NCI-H2196 (cell line): ENCODE measurements around the gene NIBAN1.
"Not testable (repeated sequence)": the region's sequence is repeated elsewhere in the genome, so short reads cannot be mapped to it uniquely, and the experiment has no call there.

Experiments used
- DNase-seq: peaks from one replicate; lab custom pipeline; 2025; ENCODE audit not compliant: unreplicated experiment; lab: John Stamatoyannopoulos, UW

NIBAN1 gene, protein sequence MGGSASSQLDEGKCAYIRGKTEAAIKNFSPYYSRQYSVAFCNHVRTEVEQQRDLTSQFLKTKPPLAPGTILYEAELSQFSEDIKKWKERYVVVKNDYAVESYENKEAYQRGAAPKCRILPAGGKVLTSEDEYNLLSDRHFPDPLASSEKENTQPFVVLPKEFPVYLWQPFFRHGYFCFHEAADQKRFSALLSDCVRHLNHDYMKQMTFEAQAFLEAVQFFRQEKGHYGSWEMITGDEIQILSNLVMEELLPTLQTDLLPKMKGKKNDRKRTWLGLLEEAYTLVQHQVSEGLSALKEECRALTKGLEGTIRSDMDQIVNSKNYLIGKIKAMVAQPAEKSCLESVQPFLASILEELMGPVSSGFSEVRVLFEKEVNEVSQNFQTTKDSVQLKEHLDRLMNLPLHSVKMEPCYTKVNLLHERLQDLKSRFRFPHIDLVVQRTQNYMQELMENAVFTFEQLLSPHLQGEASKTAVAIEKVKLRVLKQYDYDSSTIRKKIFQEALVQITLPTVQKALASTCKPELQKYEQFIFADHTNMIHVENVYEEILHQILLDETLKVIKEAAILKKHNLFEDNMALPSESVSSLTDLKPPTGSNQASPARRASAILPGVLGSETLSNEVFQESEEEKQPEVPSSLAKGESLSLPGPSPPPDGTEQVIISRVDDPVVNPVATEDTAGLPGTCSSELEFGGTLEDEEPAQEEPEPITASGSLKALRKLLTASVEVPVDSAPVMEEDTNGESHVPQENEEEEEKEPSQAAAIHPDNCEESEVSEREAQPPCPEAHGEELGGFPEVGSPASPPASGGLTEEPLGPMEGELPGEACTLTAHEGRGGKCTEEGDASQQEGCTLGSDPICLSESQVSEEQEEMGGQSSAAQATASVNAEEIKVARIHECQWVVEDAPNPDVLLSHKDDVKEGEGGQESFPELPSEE

DNA sequence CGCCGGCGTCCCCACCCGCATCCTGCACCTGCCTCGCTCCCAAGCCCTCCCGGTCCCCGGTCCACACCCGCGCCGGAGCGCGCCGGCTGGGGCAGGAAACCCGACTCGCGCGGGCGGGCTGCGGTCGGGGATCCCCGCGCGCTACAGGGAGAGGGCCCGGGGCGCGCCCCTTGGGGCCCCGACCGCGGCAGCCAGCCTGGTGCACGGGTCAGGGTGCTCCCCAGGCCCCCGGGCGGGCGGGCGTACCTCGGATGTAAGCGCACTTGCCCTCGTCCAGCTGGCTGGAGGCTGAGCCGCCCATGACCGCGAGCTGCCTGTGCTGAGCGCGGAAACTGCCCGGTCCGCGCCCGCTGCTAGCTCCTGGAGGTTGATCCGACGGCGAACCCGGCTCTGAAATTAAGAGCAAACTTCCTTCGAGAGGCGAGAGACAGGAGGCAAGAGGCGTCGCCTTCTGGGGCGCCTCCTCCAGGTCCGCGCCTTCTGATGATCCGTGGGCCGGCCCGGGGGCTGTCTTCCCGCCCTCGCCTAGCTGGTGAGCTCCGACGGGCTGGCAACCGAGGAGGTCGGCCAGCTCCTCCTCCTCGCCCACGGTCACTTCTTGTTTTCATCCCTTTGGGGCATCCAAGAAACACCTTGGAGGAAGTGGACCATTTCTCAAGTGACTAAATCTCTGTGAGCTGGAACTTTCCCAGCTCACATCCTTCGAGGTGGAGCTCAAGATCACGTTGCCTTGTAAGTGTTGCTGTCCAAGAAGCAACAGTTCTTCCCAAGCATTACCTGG lies at the start of gene NIBAN1:
TSS of gene NIBAN1 (minus strand) at position 453 of the 781 bp plus-strand sequence. CDS start at position 301, 152 bp downstream.
- peak; percentile 64 for DNase-seq

DNA sequence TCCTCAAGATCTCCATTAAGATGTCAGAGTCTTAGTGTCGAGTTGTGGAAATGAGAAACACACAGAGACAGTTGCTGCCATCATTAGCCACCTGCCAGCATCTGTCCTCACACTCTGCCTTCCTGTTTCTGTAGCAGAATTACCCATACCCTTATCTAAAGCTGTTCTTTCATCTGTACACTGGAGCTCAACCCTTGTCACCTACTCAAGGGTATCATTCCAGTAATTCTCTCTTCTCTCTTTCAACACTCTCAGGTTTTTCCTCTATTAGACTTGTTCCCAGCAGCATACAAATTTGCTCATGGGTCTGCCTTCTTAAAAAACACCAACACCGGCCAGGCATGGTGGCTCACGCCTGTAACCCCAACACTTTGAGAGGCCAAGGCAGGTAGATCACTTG lies 43.7 kb upstream of the NIBAN1 start:
- DNase-seq = no peak

- no peak for DNase-seq
Observed at GRCh38 chr1:185017338-185017737, 43.0 kb upstream of the NIBAN1 start.

- no peak for DNase-seq
Observed at GRCh38 chr1:185016880-185017279, 42.6 kb upstream of the NIBAN1 start.

- DNase-seq = no peak
Observed at GRCh38 chr1:185015631-185016030, 41.3 kb upstream of the NIBAN1 start.

- DNase-seq = no peak
Observed at GRCh38 chr1:185014941-185015340, 40.6 kb upstream of the NIBAN1 start.

- DNase-seq = no peak
Observed at GRCh38 chr1:185010361-185010760, 36.1 kb upstream of the NIBAN1 start.

GRCh38 chr1:185008838-185009237 lies 34.5 kb upstream of the NIBAN1 start:
- DNase-seq = no peak

DNA sequence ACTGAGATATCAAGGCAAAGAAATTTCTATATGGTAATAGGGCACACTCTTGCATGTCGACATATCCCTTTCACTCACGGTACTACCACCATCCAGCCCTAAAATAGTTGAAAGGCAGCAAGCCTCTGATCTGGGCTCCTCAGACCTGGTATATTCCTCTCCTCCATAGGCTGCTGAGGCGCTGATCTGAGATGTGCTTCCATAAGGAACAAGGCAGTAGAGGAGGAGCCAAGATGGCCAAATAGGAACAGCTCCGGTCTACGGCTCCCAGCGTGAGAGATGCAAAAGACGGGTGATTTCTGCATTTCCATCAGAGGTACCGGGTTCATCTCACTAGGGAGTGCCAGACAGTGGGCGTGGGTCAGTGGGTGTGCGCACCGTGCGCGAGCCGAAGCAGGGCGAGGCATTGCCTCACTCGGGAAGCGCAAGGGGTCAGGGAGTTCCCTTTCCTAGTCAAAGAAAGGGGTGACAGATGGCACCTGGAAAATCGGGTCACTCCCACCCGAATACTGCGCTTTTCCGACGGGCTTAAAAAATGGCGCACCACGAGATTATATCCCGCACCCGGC lies 27.1 kb upstream of the NIBAN1 start:
- not testable (repeated sequence) for DNase-seq

DNA sequence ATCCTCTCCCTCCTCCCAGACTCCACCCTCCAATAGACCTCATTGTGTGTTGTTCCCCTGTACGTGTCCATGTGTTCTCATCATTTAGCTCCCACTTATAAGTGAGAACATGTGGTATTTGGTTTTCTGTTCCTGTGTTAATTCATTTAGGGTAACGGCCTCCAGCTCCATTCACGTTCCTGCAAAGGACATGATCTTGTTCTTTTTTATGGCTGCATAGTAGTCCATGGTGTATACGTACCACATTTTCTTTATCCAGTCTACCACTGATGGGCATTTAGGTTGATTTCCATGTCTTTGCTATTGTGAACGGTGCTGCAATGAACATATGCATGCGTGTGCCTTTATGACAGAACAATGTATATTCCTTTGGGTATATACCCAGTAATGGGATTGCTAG lies 25.7 kb upstream of the NIBAN1 start:
- not testable (repeated sequence) for DNase-seq

DNA sequence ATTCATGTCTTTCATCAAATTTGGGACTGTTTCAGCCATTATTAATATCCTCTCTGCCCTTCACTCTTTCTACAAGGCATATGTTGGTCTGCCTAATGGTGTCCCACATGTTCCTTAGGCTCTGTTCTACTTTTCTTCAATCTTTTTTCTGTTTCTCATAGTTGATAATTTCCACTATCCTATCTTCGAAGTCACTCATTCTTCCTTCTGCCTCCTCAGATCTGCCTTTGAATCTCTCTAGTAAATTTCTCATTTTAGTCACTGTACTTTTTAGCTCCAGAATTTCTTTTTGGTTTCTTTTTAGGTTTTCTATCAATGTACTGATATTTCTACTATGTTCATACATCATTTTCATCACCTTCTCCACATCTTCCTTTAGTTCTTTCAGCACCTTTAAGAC lies 20.0 kb upstream of the NIBAN1 start:
- DNase-seq = no peak

DNA sequence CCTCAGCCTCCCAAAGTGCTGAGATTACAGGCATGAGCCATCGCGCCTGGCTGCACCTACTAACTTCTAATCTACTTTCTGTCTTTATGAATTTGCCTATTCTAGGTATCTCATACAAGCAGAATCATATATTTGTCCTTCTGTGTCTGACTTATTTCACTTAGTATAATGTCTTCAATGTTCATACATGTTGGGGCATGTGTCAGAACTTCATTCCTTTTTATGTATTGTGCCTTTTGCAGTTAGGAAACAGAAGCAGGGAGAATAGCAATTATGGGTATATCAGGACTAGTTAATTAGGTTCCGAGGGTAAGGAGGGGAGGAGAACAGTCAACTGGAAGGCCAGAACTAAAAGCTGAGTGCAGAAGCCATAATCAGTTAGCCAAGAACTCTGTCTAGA lies 18.0 kb upstream of the NIBAN1 start:
- no peak for DNase-seq

GRCh38 chr1:184990204-184990603 lies 15.9 kb upstream of the NIBAN1 start:
- DNase-seq = no peak

DNA sequence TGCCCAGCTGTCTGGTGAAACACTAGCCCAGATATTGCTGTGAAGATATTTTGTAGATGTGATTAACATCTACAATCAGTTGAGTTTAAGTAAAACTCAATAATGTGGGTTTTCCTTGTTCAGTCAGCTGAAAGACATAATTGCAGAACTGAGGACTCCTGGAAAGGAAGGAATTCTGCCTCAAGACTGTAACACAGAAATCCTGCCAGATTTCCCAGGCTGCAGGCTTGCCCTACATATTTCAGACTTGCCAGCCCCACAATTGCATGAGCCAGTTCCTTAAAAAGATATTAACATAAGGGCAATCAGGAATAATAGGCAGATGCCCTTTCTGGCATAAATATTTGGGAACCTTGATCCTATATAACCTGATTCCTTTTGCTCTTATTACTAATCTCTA lies 14.2 kb upstream of the NIBAN1 start:
- DNase-seq = no peak

- no peak for DNase-seq
Observed at GRCh38 chr1:184987696-184988095, 13.4 kb upstream of the NIBAN1 start.

DNA sequence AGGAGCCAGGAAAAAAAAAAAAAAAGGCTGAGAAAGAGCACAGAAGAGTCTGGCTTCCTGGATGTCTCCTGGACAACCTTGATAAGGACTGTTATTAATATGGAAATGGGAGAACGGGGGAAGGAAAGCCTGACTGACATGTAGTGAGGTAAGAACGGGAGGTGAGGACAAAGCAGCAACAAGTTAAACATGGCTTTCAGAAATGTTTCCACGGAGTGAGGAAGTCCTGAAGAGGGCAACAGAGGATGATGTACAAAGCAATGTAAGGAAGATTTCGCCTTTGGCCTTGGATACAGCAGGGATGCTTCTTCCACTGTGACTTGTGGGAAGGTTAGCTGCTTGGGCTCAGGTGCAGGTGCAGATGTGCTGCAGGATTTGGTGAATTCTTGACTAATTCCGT lies 11.9 kb upstream of the NIBAN1 start:
- no peak for DNase-seq

DNA sequence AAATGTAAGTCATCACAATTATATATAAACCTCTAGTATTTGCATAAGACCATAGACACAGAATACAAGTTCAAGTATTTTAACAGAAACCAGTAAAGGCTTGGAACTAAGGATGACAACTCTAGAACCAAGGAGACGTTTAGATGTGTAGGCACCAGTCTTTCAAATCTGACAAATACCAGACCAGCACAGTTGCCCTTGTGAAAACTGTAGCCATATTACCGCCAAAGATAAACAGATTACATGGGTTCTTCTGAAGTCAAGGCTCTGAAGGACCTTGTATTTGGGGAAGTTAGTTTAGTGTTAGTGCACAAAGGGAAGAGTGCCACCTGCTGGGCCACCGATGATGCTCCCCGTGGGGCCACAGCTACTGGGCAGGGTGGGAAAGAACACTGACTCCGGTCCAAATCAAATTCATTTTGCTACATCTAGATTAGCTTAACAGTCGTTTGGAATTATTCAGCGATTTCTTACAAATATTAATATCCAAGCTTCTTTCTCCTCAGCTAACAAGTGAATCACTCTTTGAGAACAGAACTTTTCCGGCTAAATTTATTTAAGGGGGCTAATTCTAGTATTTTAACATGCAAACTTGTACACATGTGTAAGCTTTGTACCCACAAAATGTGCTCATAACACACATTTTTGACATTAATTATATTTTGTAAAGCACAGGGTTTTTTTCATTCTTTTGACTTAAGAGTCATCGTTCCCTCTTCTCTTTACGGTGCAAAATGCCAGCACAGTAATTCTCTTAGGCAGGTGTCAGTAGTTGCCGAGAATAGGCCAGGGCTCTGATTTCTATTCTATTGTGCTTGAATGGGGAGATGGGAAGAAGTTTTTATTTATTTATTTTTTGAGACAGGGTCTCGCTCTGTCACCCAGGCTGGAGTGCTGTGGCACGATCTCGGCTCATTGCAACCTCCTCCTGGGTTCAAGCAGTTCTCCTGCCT lies 8.0 kb upstream of the NIBAN1 start:
- DNase-seq = peak; percentile 68

DNA sequence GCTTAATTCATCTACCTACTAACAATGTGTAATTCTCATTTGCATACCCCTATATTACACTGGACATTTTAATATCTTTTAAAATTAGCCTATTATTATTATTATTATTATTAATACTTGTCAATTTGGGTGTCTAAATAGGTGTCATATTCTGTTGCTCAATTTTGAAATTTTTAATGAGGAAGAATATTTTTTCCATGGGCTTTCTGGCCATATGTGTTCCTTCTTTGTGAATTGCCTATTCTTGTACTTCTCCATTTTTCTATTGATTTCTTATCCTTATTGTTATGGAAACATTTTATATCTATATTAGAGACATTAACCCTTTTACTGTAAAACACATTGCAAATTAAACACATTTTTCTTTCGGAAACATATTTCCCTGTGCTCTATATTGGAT lies 6.4 kb upstream of the NIBAN1 start:
- DNase-seq = no peak

DNA sequence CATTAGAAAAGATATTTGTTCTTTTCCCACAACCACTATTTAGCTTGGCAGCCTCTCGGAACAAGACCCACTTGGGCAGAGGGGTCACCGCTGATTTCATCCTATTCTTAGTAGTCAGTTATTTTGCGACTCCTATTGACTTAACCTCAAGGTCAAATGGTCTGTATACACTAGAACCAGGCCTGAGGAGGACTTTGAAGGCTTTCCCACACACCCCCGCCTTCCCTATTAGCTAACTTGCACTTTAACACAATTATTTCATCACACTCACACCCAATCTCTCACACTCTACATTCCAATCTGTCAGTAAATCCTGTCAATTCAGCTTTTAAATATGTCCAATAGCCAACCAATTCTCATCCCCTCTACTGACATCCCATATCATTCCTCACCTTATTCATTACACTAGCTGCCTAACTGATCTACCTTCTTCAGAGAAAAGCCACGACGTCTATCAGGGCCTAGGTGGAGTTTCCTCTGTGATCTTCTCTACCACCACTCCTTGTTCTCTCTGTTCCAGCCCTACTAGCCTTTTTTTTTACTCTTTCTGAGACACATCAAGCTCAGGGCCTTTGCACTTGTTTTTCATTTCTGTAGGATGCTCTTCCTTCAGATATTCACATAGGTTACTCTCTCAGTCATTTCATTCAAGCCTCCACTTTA lies 1.0 kb upstream of the NIBAN1 start:
- DNase-seq = no peak
